Measurements from ENCODE around the gene MSL2.

DNA sequence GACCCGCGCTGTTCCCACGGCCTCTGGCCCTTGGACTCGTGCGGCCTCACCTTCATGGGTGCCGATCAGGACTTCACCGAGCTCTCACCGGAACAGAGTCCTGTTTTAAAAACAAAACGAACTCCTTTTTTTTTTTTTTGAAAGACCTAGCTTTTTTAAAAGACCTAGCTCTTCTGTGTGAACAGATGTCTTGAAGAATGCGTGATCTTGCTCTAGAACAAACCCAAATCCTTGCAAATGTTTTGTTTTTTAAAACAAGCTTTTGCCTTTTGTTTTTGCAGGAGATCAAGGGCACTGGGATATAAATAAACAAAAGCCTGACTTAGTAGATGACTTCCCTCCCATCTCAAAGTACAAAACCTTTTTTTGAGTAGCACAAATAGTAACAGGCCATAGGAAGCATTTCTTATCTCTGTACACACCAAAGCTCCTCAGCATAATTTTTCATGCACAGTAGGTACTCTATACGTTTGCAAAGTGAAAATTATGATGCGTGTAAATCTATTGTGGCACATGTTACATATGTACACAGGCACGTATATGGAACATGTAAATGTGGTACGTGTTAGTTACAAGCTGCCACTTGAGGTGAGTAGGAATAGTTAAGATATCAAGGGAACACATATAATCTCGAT is 1.1 kb upstream of the MSL2 start:
- TF ChIP-seq, protein P1, sequence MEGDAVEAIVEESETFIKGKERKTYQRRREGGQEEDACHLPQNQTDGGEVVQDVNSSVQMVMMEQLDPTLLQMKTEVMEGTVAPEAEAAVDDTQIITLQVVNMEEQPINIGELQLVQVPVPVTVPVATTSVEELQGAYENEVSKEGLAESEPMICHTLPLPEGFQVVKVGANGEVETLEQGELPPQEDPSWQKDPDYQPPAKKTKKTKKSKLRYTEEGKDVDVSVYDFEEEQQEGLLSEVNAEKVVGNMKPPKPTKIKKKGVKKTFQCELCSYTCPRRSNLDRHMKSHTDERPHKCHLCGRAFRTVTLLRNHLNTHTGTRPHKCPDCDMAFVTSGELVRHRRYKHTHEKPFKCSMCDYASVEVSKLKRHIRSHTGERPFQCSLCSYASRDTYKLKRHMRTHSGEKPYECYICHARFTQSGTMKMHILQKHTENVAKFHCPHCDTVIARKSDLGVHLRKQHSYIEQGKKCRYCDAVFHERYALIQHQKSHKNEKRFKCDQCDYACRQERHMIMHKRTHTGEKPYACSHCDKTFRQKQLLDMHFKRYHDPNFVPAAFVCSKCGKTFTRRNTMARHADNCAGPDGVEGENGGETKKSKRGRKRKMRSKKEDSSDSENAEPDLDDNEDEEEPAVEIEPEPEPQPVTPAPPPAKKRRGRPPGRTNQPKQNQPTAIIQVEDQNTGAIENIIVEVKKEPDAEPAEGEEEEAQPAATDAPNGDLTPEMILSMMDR (IDR thresholded peaks at IDR 0.05; ENCODE audit: insufficient read depth, low read length, poor library complexity, severe bottlenecking): no peak
- no peak for TF ChIP-seq EZH2phosphoT487 (conservative IDR thresholded peaks at IDR 0.05; ENCODE audit: low read length)
